Muscle of back (tissue), 11 donors: ENCODE results near the gene YWHAE. TPM values are rescaled to one million over a fixed set of nuclear protein-coding genes. Genes with fewer than 3 reads are reported as not detected.
"Not testable (repeated sequence)": the region's sequence is repeated elsewhere in the genome, so short reads cannot be mapped to it uniquely, and the experiment has no call there.

Experiments
- DNase-seq, 3 donors: peaks; one replicate each; pipeline versions ENCODE4 v3.0.0 to v3.0.0-alpha.2; 2013
- polyA plus RNA-seq, 10 donors: library from polyadenylated mRNA; unstranded; fragments of 120-200 nt; gene quantifications; one replicate each; pipeline ENCODE4 v1.2.1, GENCODE V29; 2013; ENCODE audit not compliant: insufficient read length in 10 of 10

The YWHAE gene
- polyA plus RNA-seq, 10 donors = 665 to 848 (median 762) TPM

DNA sequence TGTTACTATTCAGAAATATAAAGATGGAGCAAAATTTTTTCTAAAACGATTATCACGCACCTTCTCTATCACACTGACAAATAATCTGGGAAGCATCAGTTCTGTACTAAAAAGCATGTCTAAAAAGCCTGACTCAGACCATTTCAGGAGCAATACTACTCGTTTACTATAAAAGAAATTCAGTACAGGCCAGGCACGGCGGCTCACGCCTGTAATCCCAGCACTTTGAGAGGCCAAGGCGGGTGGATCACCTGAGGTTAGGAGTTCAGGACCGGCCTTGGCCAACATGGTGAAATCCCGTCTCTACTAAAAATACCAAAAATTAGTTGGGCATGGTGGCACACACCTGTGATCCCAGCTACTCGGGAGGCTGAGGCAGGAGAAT, 21.6 kb downstream of the YWHAE start:
- DNase-seq = not testable (repeated sequence)

GRCh38 chr17:1377334-1377733, 22.7 kb downstream of the YWHAE start:
- DNase-seq = no peak

DNA sequence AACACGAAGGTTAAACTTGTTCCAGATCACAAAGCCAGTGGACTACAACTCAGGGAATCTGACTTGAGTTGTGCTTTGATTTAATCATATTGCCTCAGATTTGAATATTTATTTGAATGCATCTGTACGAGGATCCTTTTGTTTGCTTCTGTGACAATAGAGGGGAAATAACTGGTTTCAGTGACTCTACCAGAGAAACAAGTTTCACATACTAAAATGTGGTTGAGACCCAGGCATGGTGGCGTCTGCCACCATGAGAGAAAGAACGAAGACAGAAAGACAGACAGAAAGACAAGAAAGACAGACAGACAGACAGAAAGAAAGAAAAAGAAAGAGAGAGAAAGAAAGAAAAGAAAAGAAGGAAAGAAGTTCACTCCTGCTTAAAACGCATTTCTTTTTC, 24.0 kb downstream of the YWHAE start:
- DNase-seq = no peak

- no peak for DNase-seq
These were observed 24.4 kb downstream of the YWHAE start for GRCh38 chr17:1375615-1376014.

DNA sequence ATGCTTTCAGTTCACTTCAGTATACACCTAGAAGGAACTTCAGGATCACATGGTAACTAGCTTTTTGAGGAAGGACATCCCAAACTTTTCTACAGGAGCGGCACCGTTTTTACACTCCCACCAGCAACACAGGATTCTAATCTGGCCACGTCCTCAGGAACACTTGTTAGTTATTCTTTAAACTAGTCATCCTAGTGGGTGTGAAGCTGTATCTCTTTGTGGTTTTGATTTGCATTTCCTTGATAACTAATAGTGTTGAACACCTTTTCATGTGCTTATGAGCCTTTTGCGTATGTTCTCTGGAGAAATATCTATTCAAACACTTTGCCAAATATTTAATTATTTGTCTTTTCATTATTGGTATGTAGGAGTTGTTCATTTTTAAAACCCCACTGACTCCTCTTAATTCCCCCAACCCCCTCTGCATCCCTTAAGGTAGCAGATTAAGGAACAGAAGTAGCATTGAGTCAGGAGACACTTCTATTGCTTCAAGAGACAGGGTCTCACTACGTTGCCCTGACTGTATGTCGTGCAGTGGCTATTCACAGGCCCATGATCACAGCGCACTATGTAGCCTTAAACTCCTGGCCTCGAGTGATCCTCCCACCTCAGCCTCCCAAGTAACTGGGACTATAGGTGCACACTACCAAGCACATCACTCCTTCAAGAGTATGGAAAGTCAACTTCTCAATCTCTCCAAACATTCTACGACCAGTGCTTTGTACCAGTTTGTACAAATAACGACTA, 25.4 kb downstream of the YWHAE start:
- no peak for DNase-seq

- no peak for DNase-seq
These were observed 26.2 kb downstream of the YWHAE start for GRCh38 chr17:1373707-1374237.

- no peak for DNase-seq
These were observed 27.4 kb downstream of the YWHAE start for GRCh38 chr17:1372618-1373017.

DNA sequence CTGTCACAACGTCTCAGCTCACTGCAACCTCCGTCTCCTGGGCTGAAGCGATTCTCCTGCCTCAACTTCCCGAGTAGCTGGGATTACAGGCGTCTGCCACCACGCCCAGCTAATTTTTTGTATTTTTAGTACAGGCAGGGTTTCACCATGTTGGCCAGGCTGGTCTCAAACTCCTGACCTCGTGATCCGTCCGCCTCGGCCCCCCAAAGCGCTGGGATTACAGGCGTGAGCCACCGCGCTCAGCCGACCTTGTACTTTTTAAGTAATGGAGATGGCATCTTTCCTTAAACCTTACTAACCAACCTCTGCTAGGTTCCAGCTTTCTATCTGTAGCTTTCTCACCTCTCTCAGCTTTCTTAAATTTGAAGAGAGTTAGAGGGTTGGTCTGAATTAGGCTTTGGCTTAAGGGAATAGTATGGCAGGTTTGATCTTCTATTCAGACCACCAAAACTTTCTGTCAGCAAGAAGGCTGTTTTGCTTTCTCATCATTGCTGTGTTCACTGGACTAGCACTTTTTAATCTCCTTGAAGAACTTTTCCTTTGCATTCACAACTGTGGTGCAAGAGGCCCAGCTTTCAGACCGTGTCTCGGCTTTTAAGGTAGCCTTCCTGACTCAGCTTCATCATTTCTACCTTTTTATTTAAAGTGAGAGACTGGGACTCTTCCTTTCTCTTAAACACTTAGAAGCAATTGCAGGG, 28.0 kb downstream of the YWHAE start:
- no peak for DNase-seq

GRCh38 chr17:1368588-1368987, 31.4 kb downstream of the YWHAE start:
- no peak for DNase-seq

- no peak for DNase-seq
These were observed 32.7 kb downstream of the YWHAE start for GRCh38 chr17:1367351-1367745.

- no peak for DNase-seq
These were observed 33.8 kb downstream of the YWHAE start for GRCh38 chr17:1366234-1366633.

DNA sequence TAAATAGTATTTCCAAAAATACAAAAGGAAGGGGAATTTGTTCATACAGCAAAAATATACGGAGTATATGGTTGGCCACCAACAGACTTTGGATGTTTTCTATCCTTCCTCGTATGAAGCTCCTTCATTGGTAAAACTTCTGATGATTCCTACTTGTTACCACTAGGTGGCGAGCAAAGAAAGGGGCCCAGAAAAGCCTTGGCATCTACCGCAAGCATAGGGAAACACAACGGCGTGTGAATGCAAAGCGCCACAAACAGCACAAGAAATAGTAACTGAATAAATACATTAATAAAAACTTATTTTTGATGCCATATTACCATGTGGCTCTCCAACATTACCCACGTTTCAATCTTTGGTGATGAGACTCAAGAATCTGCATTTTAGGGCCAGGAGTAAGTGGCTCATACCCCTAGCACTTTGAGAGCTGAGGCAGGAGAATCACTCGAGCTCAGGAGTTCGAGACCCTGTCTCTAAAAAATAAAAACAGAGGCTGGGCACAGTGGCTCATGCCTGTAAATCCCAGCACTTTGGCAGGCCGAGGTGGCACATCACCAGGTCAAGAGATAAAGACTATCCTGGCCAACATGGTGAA, 34.5 kb downstream of the YWHAE start:
- DNase-seq = peak; percentile 76 to 86 (median 78)

GRCh38 chr17:1362964-1363363, 37.1 kb downstream of the YWHAE start:
- DNase-seq = peak in 1 of 3 donors; percentile 37

DNA sequence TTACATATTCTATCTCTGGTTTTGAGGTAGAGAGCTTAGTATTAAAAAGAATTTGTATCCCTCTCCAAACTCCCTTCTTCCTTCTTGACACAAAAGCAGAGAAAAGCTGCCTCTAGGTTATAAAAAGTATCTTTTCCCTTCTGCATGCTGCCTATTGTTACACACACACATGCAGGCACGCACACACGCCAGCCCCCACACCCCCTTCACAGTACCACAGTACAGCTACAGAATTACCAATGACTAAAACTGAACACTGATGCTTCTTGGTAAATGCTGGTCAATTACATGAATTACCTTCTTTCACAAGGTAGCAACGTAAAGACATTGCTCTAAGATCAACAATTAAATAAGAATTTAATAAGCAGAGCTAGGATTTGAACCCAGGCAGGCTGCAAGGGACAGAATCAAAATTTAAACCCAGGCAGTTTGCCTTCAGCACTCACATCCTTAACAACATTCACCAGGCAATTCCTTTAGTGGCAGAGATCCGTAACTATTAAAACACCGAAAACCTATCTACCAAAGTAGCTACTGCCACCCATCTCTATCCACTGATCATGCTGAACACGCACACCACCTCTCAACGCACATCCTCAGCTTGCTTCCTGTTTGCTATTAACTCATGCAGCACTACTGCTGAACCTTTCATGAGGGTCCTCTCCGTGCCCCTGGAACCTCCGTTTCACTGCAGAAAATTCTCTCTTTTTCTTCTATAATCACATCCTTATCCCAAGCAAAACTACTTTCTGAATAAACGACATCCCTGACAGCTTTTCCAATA, 37.8 kb downstream of the YWHAE start:
- DNase-seq = no peak

DNA sequence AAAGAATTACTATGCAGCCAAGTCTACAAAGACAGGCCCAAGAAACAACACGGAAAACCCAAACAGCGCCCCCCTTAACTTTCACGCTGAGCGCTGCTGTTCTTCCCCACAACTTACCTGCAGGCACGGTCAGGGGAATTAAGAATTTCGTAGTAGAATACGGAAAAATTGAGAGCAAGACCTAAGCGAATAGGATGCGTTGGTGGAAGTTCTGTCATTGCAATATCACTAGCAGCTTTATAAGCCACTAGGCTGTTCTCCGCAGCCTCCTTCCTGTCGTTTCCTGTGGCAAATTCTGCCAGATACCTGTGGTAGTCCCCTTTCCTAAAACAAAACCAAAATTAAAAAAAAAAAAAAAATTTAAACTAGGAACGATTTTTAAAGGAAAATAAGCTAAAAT, 39.0 kb downstream of the YWHAE start:
- DNase-seq = no peak

GRCh38 chr17:1360315-1360714, 39.7 kb downstream of the YWHAE start:
- not testable (repeated sequence) for DNase-seq

- DNase-seq = no peak
These were observed 46.0 kb downstream of the YWHAE start for GRCh38 chr17:1354030-1354429.

- DNase-seq = not testable (repeated sequence)
These were observed 47.5 kb downstream of the YWHAE start for GRCh38 chr17:1352530-1352929.

DNA sequence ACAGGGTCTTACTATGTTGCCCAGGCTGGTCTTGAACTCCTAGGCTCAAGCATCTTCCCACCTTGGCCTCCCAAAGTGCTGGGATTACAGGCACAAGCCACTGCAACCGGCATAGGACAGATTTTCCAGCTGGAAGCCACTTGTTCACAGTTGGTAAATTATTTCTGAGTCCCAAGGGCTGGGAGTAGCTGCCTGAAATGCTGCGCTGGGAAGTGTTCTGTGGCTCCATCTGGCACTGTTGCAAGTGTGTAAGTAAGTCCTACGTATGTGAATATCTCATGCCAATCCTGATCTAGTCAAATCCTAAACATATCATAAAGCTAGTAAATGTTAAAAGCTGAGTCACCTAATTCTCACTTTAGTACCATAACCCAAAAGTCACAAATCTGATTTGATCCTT, 48.1 kb downstream of the YWHAE start:
- no peak for DNase-seq

GRCh38 chr17:1351275-1351674, 48.7 kb downstream of the YWHAE start:
- DNase-seq = no peak

DNA sequence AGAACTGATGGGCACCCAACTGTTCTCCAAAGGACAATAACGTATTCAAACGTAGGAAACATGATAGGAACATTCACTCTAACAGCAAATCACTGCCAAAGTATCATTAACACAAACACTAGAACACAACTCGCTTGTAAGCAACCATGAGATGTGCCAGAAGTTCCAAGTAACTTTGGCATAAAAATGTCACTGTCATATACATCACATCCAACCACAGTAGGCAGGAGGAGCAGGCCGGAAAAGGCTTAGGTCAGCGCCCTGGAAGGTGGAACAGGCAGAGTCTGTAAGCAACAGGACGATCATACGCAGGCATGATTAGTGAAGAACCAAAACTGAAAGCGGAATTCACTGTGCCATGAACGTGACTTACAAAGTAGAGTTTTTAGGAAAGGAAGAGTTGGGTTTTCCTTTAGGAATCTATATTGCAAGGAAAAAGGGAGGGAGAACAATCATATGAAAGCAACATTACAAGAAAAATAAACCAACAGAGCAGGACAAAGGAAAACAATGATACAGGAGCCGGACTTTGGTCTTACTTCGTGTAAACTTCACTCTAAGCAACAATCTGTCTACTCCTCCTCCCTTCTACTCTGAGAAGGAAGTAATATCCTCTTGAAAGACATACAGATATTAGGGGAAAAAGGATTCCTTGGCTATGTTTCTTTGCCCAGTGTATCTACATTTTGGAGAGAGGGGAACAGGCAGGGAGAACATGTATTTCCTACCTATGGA, 52.3 kb downstream of the YWHAE start:
- peak in 2 of 3 donors; percentile 18 to 31 for DNase-seq
